HG03342 (cell line): ENCODE results near the gene CADM2.
"Not testable (repeated sequence)": the region's sequence is repeated elsewhere in the genome, so short reads cannot be mapped to it uniquely, and the experiment has no call there.

Experiments used
- ATAC-seq: cut with Tn5 transposase; IDR thresholded peaks from one replicate; pipeline ENCODE4 v1.9.1; 2021; ENCODE audit warnings: mild to moderate bottlenecking, moderate library complexity; ENCODE audit not compliant: unreplicated experiment

Gene CADM2

DNA sequence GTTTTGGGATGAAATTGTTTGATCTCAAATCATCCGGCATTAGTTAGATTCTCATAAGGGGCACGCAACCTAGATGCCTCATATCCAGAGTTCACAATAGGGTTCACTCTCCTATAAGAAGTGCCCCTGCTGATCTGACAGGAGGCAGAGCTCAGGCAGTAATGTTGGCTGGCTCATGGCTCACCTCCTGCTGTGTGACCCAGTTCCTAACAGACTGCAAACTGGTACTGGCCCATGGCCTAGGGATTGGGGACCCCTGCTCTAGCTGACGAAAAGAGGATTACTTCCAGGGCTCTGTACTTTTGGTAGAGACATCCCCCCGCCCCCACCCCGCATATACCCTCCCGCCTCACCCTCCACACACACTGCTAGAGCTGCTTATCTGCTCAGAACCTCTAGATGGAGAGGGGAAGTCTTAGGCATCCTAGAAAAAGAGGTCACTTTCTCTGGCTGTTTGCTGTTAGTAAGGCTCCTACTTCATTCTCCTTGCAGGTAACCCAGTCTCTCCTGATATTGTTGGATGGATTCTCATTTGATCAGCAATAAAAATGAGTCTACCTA, 923.1 kb downstream of the CADM2 start:
- ATAC-seq: no peak

DNA sequence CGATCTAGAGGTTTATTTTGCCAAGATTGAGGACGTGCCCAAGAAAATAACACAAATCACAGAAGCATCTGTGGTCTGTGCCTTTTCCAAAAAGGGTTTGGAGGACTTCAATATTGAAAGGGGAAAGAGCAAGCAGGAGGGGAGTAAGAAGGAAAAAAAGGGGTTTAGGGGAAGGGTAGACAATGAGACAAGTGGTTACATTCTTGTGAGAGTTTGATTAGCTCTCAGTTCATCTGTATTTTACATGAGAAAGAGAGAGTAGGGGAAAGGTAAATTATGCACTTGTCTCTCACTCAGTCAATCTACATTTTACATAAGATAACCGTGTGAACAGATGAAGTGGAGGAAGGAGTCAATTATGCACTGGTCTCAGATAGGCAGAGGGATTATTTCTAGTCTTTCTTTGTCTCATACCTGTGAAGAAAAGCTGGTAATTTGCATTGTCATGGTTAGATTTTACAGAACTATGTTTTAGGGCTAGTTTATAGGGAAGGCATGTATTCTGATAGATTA, 931.3 kb downstream of the CADM2 start:
- ATAC-seq: no peak

DNA sequence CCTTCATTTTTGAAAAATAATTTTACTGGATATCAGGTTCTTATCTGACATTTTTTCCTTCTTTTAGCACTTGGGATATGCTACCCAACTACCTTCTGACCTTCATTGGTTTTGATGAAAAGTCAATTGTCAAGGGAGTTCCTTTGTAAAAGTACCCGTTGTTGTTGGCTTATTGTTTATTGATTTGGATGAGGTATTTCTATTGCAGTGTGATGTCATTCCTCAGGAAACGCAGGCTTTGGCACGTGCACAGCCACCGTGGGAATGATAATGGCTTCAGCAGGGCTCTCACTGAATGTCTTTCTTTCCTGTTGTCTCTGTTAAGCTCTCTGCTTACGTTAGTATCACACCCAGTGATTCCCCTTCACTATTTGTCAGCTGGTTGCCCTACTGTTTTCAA, 944.6 kb downstream of the CADM2 start:
- no peak for ATAC-seq

DNA sequence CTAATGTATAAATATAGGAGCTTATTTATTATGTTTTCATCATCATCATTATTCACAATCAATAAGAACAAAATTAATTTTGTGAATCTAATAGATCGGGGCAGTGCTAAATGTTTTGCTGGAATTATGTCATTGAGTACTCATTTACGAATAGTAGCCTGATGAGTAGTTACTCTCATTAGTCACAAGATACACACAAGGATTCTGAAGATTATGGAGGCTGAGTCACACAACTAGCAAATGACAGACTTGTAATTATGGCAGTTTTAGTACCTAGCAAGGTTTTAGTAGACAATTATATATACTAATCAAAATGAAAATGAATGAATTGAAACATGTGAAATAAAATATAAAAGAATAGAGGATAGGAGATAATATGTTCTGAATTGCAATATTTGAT, 954.2 kb downstream of the CADM2 start:
- no peak for ATAC-seq

DNA sequence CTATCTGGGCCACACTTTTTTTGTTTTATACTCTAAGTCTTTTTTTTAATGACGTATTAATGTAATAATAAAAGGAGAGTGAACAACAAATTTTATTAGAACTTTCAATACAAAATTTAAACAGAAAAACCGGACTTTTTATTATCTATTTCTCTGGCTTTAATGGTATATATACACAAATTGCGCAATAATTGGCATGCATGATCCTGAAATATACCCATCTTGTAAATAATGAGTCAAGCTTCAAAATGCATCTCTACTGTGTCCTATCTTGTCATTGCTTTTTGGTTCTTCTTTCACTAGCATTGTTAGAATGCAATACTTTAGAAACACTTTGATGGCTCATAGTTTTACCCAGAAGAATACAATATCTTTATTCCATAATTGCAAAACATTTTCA, 963.6 kb downstream of the CADM2 start:
- ATAC-seq: no peak

DNA sequence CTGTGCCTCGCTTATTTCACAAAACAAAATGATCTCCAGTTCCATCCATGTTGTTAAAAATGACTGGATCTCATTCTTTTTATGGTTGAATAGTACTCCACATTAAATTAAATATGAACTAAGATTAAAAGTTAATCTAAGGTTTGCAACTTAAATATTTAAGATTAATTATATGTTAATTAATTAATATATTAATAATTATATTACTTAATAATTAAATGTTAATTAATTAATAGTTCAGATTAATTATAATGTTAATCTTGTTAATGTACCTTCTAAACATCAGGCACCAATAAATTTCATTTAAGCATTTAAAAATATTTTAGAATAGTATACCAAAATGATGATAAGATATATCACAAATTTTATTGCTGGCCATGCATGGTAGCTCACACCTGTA, 971.9 kb downstream of the CADM2 start:
- ATAC-seq: no peak

DNA sequence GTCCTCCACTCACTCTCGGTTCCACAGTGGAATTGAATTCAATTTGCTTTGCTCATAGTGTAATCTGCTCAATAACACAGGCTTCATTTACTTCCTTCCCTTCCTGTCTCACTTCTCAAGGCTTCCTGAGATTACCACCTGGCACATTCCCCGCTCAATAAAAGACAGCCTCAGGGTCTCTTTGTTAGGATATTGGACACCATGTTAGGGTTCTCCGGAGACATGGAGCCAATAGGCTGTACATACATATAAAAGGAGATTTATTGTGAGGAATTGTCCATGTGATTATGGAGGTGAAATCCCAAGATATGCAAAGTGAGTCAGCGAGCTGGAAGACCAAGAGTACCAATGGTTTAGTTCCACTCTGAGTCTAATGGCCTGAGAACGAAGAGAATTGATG, 974.5 kb downstream of the CADM2 start:
- ATAC-seq: no peak

DNA sequence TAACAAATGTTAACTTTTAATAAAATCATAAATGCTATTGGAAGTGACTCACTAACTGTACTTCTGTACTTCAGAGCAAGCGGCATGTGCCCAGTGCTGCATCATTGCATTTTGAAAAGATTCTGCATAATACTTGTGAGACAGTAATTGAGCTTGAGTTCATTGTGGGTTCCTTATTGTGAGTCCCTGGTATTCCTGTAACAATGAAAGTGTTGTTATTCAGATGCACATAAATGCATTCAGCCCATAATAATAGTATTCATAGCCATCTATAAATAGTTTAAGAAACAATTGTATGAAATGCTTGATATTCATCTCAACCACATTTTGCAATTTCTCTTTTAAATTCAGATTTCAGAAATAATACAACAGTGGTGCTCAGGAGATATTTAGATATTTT, 976.4 kb downstream of the CADM2 start:
- ATAC-seq: no peak

DNA sequence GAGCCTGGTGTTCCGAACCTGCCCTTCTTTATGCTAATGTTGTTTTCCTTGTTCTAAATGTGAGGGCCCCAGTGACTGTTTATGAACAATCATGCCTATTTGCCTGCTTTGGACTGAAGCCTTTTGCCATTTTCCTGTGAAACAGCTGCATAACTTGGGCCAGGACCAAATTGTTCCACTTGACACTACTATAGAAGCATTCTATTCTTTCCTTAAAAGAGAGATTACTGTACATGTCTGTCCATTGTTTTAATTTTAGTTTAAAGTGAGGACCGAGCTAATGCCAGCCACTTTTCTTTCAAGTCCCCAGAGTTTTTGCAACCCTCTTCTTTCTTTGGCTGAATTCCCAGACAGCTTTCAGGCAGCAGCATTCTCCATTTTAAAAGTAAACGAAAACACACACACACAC, 980.3 kb downstream of the CADM2 start:
- no peak for ATAC-seq

DNA sequence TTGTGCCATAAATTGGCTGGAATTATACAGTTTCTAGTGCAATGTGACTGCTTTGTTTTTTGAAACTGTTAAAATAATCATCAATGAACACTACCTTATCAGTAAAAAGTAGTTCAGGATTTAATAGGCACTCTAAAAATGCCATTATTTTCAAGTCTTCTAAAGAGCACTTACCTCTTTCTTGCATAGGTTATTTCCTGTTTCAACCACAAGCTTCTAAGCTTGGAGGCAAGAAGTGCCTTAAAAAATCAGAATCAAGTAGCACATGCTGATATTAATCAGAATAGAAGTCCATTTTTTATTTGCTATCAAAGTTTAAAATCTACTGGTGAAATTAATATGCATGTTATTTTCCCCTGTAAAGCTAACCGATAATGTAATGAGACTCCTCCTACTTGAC, 991.6 kb downstream of the CADM2 start:
- no peak for ATAC-seq

DNA sequence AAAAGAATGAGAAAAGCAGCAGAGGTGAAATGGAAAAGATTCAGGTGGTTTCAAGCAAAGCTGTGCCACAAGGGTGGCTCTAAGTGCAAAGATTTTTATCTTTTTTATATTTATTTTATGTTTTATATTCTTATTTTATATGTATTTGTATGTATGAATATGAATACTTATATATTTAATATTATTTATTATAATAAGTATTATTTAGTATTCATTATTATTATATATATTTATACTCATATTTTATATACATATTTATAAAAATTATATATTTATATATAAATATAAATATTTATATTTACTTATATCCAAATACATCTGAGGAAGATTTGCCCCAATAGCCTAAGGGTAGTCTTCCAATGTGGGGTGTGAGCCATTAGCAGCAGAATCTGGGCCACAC, 1002.0 kb downstream of the CADM2 start:
- no peak for ATAC-seq

DNA sequence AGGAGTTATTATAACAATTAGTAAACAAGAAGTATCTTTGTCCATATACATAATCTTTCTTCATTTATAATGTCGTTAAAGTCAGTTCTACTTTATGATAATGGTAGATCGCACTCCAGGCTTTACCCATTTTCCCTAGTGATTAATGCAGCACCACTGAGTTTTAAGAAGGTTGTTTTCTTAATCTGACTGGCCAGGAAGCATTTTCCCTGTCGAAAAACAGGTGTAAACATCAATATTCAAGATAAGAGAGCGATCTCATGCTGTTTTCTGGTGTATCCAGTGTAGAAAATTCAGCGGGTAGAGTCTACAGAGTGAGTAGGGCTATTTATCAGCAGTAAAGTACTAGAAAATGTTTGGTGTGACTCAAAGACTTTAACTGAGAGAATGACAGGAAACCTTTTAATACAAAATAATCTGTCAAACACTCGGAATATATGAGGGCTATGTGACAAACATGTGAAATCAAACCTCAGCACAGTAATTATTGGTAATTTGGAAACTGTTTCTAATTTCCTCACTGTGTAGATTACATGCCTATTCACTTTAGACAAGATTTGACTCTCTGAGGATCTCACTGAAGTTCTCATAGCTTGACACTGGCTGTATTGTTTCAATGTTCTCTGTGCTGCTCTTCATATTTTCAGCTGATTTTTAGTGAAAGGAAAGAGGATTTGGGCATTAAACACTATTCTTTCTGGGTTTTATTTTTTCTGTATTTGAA, 1019.0 kb downstream of the CADM2 start:
- ATAC-seq: no peak

DNA sequence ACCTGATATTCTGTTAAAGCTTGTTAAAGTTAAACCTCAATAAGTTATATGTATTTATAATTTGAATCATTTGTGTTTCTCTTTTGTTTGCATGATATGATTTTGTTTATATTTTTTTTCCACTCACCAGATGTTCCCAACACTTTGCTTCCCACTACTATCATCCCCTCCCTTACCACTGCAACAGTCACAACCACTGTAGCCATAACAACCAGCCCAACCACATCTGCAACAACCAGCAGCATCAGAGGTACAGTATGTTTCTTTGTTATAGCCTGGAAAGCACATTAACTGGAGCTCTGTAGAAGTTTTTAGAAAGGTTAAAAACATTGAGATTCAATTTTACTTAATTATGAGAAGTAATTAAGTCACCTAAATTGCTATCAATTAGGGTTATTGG, 1020.2 kb downstream of the CADM2 start:
- no peak for ATAC-seq

DNA sequence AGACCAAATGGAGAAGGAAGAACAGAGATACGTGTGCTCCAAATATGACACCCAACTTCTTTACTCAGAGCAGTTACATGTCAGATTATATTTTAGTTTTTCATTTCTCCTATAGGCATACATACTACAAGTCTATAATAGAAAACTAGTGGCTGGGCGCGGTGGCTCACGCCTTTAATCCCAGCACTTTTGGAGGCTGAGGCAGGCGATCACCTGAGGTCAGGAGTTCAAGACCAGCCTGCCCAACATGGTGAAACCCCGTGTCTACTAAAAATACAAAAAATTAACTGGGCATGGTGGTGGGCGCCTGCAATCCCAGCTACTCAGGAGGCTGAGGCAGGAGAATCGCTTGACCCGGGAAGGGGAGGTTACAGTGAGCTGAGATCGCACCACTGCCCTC, 1030.8 kb downstream of the CADM2 start:
- not testable (repeated sequence) for ATAC-seq

DNA sequence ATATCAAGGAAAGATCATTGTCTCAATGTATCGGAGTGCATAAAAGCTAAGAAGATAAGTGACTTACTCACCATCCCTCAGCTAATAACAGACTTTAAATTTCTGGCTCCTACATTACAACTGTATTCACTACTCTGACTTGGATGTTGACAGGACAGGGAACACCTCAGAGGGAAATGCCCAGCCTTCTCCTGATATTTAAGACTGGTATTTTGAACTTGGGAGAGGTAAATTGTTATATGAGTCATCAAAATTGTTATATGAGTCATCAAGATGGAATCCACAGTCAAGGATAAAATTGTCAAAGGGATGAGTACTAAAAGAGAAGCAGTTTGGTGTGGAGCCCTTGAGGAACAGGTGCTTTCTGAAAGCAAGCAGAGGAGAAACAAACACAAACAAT, 1070.8 kb downstream of the CADM2 start:
- no peak for ATAC-seq

DNA sequence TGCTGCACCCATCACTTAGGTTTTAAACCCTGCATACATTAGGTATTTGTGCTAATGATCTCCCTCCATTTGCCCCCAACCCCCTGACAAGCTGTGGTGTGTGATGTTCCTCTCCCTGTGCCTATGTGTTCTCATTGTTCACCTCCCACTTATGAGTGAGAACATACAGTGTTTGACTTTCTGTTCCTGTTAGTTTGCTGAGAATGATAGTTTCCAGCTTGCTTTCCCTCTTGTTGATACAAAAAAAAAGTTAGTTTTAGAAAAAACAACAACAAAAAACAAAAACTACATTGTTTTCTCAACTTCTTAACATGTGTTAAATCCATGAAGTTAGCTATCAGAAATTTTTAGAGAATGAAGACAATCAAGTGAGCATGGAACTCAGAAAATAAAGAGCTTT, 1079.1 kb downstream of the CADM2 start:
- no peak for ATAC-seq

DNA sequence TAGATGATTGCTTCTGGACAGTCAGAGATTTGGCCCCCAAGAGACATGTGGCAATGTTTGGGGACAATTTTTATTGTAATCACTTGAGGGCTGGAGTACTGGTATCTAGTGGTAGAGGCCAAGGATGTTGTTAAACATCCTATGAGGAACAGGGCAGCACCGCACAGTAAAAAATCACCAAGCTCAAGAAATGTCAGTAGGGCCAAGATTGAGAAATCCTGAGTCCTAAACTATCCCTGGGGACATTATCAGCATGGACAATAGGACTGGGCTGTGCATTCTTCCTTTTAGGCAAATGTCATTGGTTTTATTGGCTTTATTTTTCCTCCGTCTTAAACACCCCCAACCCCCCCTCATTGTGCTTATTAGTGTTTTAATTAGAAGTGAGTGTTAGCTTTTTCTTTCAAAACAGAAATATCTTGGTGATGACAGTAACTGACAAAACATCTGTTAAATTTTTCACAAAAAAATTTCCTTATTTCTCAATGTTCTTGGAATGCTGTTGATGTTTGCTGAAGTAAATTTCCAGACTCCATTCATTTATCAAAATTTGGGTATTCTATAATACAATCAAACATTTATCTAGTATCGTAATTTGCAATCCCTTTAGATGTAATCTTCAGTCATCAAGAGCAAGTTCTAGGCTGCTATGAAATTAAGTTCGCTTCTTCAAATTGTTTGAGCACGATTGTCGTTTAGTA, 1087.8 kb downstream of the CADM2 start:
- no peak for ATAC-seq

DNA sequence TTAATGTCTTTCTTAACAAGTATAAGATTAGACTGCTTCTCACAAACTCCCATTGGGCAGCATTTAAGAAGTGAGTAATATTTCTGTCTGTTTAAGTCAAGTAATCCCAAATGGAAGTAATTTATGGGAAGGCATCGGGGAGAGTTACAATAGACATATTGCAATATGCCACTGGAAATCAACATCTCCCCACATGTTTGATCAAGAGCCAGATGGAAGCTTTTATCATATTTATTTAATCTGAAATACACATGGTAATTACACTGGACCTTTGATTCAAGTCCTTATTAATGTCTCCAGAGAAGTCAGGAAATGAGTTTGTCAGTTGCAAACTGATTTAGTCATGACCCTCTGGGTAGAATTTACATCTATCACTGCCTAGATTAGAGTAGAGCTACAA, 1088.4 kb downstream of the CADM2 start:
- no peak for ATAC-seq

DNA sequence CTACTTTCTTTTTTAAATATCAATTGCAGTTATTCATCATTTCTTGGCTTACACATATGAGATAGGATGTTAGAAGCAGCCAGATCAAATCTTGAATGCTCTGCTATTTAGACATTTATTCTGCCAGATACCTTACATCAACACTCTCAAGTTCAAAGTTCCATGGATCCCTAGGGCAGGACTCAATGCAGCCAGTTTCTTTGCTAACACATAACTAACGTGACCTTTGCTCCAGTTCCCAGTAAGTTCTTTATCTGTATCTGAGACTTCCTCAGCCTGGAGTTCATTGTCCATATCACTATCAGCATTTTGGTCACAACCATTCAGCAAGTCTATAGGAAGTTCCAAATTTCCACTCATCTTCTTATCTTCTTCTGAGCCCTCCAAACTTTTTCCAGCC, 1092.3 kb downstream of the CADM2 start:
- ATAC-seq: no peak

DNA sequence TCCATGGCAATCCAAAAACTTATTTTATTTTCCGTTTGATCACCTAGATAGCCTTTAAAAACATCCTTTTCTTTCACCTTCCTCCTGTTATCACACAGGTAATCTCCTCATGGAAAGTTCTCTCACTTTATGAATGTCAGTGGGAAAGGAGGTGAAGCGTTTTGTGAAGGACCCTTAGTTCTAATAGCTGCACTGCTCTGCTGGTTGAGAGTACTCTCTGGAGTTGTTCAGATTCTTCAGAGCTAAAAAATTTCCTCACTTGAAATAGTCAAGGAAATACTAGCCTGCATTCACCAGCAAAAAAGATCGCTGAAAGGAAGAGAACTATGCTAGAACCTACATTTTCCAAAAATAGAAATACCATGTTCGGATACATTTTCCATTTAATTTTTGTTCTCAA, 1097.2 kb downstream of the CADM2 start:
- ATAC-seq: no peak

DNA sequence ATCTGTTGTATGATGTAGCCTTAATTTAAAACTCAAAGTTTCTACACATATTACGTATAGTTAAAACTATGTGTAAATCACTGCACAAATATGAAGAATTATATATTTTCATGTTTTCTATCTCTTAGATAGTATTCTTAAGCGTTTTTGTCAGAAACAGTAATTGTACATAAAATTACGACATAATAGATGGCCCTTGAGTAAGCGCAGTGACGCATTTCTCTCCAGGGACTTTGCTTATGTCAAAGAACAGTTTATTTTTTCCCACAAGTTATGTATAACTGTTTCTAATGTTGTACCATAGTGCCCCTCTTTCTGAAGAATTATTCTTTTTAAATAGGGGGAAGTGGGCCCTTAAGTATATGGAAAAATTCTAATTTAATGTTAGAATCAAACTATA, 1098.2 kb downstream of the CADM2 start:
- no peak for ATAC-seq

DNA sequence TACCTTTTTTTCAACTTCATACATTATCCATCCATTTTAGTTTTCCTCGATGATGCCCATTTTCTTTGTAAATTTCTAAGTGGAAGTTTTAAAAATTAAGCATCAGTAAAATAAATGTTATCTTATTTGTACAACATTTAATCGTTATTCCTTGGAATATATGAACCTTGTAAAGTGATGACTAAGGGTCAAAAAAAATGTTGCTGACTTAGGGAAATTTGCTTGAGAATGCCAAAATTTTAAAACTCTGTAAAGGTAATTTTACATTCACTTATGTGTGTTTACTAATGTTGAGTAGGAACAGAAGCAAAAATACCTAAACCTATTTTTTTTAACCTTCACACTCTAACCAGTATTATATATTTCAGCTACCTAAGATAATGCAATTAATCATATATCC, 1115.0 kb downstream of the CADM2 start:
- ATAC-seq: no peak
